Lung (tissue), 12 donors: Measurements from ENCODE around the gene PSORS1C2. TPM values are rescaled to one million over a fixed set of nuclear protein-coding genes. Genes with fewer than 3 reads are reported as not detected.

Source experiments
- ATAC-seq: fragments of 200-7000 bp; cut with Tn5 transposase; one replicate; pipeline ENCODE4 v1.9.1; 2020; ENCODE audit warnings: moderate number of reproducible peaks; ENCODE audit not compliant: insufficient read depth, low FRiP score
- DNase-seq, 3 donors: peaks; one replicate each; pipeline ENCODE4 v3.0.0-alpha.2; 2013 to 2017
- H3K27ac ChIP-seq, 2 donors: one replicate each; pipeline ENCODE4 v1.5.1; 2013; ENCODE audit warnings: mild to moderate bottlenecking in 2 of 2, moderate library complexity in 2 of 2, control low read depth in 1 of 2, inconsistent platforms in 1 of 2, low read depth in 1 of 2, low read length in 1 of 2
- H3K27me3 ChIP-seq, 3 donors: one replicate each; pipeline ENCODE4 v1.5.1; 2013; ENCODE audit warnings: low read length in 2 of 3; ENCODE audit not compliant: control insufficient read depth in 3 of 3, insufficient read depth in 3 of 3
- H3K36me3 ChIP-seq, 4 donors: one replicate each; pipeline ENCODE4 v1.5.1; 2013; ENCODE audit warnings: low read length in 4 of 4, mild to moderate bottlenecking in 1 of 4, moderate library complexity in 1 of 4; ENCODE audit not compliant: control insufficient read depth in 4 of 4, insufficient read depth in 4 of 4
- H3K4me1 ChIP-seq, 5 donors: one replicate each; pipeline ENCODE4 v1.5.1; 2013; ENCODE audit warnings: low read length in 5 of 5, mild to moderate bottlenecking in 2 of 5, moderate library complexity in 1 of 5; ENCODE audit not compliant: control insufficient read depth in 5 of 5, insufficient read depth in 5 of 5
- H3K4me3 ChIP-seq: one replicate; pipeline ENCODE4 v1.5.1; 2013; ENCODE audit warnings: mild to moderate bottlenecking, control low read depth, moderate library complexity
- H3K9ac ChIP-seq, 2 donors: one replicate each; pipeline ENCODE4 v1.5.1; 2013; ENCODE audit warnings: low read length in 2 of 2, control low read depth in 1 of 2; ENCODE audit not compliant: insufficient read depth in 1 of 2
- H3K9me3 ChIP-seq, 4 donors: one replicate each; pipeline ENCODE4 v1.5.1; 2013; ENCODE audit warnings: low read length in 3 of 4, mild to moderate bottlenecking in 1 of 4, moderate library complexity in 1 of 4; ENCODE audit not compliant: control insufficient read depth in 4 of 4, insufficient read depth in 3 of 4
- WGBS, 2 donors: extraction: QIAGEN DNeasy Blood & Tissue Kit; methylation state at CpG; one replicate each; pipeline ENCODE4 v1.1.7; 2013; 5-methylcytosine and 5-hydroxymethylcytosine counted together
- polyA plus RNA-seq, 2 donors: library from polyadenylated mRNA; stranded (reverse); fragments of 200-250 nt; gene quantifications; one replicate each; pipeline ENCODE4 v1.2.1, GENCODE V29; 2013
- total RNA-seq, 2 donors: library from RNA; depleted of rRNA in 1 of 2; stranded (reverse); fragments of >200 nt in 1 of 2; gene quantifications; one replicate each; pipeline ENCODE4 v1.2.1, GENCODE V29; 2014 to 2021
- TF ChIP-seq, protein P1 (sequence below): IDR thresholded peaks from 2 replicates; pipeline ENCODE4 v1.5.1; 2012; ENCODE audit warnings: mild to moderate bottlenecking; ENCODE audit errors: control extremely low read depth, extremely low read depth
- donor health status: control.
- donor health status: control.
- donor health status: Bipolar disorder and iron deficiency.
- donor health status: healthy.
- donor health status: DM: yes; HTN: yes; CAD: no.

PSORS1C2 gene
- total and polyA plus RNA-seq, 4 donors: not detected

DNA sequence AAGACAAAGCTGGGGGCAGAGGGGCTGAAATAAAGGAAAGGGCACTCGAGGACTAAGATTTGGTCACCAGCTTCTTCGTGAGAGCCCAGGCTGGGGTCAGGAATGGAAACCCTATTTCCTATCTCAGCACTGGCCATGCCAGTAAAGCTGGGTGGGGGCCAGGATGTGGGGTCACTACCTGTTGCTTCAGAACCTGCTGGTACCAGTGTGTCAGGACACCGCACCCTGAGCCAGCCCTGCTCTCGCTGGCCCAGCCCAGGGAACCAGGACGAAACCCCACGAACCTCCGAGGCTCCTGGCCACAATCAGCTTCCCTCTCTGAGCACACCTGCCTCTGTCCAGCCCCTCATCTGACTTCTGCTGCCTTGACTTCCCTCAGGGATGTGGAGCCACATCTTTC lies 20.7 kb downstream of the PSORS1C2 start:
- H3K27me3 ChIP-seq: no peaks in the 10 kb centered on the region
- H3K9ac ChIP-seq: no peak overlapping the region
- 86 to 95% methylated on average over 7 of the region's 7 CpGs for WGBS, 2 donors
- H3K4me1 ChIP-seq: peaks cover 0 to 28% (median 0%) of the 10 kb centered on the region in 5 donors
- TF ChIP-seq, protein P1, sequence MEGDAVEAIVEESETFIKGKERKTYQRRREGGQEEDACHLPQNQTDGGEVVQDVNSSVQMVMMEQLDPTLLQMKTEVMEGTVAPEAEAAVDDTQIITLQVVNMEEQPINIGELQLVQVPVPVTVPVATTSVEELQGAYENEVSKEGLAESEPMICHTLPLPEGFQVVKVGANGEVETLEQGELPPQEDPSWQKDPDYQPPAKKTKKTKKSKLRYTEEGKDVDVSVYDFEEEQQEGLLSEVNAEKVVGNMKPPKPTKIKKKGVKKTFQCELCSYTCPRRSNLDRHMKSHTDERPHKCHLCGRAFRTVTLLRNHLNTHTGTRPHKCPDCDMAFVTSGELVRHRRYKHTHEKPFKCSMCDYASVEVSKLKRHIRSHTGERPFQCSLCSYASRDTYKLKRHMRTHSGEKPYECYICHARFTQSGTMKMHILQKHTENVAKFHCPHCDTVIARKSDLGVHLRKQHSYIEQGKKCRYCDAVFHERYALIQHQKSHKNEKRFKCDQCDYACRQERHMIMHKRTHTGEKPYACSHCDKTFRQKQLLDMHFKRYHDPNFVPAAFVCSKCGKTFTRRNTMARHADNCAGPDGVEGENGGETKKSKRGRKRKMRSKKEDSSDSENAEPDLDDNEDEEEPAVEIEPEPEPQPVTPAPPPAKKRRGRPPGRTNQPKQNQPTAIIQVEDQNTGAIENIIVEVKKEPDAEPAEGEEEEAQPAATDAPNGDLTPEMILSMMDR: no peak
- H3K4me3 ChIP-seq: no peak overlapping the region
- DNase-seq (no peak), ATAC-seq (no peak)
- no peaks in the 10 kb centered on the region for H3K9me3 ChIP-seq
- no peak overlapping the region for H3K27ac ChIP-seq
- H3K36me3 ChIP-seq: no peaks in the 10 kb centered on the region

DNA sequence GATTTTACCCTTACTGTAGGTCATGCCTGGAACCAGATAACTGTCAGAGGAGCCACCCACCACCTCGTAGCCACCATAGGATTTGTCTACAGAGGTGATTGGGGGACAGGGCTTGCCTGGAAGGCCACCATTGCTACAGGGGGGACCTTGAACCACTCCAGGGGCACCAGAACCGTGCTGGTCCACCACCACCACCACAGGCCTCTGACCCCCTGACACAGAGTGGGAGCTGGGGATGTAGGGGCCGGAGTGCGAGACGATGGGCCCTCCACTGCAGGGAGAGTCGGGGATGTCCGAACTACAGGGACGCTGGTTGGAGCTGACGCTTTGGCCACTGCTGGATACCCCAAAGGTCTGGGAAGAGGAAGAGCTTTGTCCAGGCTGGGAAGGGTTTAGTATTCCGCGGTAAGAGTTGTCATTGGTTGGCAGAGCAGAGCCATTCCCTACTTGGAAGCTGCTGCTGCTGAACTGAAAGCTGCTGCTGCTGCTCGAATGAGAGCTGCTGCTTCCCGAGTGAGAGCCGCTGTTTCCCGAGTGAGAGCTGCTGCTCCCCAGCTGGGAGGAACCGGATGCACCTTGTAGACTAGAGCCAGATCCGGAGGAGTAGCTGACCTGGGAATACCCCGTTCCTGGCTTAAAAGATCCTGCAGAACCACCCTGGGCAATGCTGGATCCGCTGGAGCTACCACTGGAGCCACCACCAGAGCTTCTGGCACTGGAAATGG lies 22.0 kb downstream of the PSORS1C2 start:
- Histone ChIP-seq H3K9ac (no peak overlapping the region), H3K4me1 (peaks cover 0 to 23% (median 0%) of the 10 kb centered on the region in 5 donors), H3K9me3 (no peaks in the 10 kb centered on the region), H3K4me3 (no peak overlapping the region), H3K27ac (peak overlapping the region in 1 of 2 donors; percentile 13), H3K36me3 (no peaks in the 10 kb centered on the region), H3K27me3 (no peaks in the 10 kb centered on the region)
- 81 to 87% methylated on average over 19 of the region's 19 CpGs for WGBS, 2 donors
- no peak for ATAC-seq
- DNase-seq: peak in 1 of 3 donors; percentile 12
- TF ChIP-seq, protein P1: no peak

DNA sequence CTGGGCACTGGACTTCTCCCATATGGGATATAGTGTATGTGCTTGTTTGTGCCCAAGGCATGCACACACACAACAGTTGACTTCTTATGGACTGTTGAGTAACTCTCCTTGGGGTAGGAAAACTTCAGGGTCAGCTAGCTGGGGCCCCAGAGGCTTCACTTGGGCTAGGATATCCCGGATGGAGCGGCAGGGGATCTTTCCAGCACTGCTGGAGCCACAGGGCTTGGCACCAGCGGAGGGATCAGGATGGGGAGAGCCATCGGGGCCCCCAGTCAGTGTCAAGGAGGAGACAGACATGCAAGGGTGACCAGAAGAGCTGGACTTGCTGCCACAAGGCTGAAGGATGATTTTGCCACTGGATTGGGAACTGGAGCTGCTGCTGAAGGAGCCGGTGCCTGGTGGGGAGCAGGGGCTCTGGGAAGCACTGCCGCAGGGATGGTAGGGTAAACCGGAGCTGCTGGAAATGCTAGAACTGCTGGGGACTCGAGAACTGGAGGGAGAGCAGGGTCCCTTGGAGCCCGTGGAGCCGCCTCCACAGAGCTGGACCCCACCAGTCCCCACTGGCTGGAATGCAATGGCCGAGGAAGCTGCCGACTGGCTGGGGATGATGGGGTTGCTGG lies 22.8 kb downstream of the PSORS1C2 start:
- DNase-seq (no peak), ATAC-seq (no peak)
- peaks cover 0 to 23% (median 0%) of the 10 kb centered on the region in 5 donors for H3K4me1 ChIP-seq
- TF ChIP-seq, protein P1: no peak
- WGBS, 2 donors: 95 to 96% methylated on average over 12 of the region's 12 CpGs
- no peaks in the 10 kb centered on the region for H3K36me3 ChIP-seq
- no peaks in the 10 kb centered on the region for H3K27me3 ChIP-seq
- H3K9me3 ChIP-seq: no peaks in the 10 kb centered on the region
- H3K4me3 ChIP-seq: no peak overlapping the region
- H3K27ac ChIP-seq: peak overlapping the region in 1 of 2 donors; percentile 17
- H3K9ac ChIP-seq: no peak overlapping the region
